ENCODE data around the gene MT1E.
"Not testable (repeated sequence)": the region's sequence is repeated elsewhere in the genome, so short reads cannot be mapped to it uniquely, and the experiment has no call there.

MT1E gene

DNA sequence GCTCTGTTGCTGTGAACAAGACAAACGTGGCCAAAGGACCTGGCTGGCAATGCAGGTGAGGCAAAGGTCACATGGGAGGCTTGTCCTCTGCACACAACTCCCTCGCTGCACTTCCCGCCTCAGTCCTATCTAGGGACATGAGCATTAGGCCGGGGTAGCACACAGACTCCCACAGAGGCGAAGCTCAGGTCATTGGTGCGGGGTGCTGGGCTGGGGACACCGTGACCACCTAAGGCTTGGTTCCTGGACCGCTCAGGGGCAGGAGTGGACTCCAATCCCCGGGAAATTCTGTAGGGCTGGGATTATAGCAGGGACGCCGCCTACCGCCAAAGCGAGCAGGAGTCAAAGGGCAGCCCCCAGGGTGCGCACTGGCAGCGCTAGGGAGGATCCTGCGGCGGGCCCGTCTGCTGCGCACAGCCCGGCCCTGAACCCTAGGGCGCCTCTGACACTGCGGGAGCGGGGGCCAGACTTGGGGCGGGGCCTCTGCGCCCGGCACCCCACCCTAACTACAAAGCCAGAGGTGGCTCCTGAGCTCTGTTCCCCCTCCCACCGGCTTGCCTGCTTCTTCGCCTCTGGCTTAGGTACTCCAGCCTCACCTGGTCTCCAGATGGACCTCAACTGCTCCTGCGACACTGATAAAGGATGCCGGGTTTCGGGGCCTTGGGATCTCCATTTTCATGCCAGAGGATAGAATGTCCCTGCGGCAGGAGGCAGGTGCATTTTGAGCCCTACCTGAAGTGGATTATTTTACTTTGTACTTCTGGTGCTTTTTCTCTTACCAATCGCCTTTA is 22.3 kb downstream of the MT1E start:
- no peak for DNase-seq

DNA sequence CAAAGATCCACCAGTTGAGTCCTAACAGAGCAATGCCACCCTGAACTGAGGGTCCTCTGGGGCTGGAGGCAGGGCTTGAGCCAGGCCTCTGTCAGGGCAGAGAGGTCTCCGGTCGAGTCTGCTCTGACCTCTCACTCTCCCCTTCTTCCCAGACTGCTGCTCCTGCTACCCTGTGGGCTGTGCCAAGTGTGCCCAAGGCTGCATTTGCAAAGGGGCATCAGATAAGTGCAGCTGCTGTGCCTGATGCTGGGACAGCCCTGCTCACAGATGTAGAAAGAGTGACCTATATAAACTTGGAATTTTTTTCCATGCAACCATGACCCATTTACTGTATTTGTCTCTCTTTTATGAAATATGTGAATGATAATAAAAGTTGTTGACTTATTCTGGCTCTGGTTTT is 23.7 kb downstream of the MT1E start:
- no peak for DNase-seq

DNA sequence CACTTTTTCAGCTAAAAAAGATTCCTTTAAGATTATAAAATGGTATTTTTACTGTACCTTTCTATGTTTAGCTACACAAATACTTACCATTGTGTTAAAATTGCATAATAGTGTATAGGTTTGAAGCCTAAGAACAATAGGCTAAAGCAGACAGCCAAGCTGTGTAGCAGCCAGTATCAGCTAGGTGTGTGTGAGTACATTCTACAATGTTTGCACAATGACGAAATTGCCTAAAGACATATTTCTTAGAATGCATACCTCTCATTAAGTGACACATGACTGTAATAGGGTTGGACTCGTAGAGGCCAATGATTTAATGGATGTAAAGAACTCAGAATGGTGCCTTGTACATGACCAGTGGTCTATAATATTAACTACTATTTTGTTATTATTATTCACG is 24.2 kb downstream of the MT1E start:
- DNase-seq: no peak

DNA sequence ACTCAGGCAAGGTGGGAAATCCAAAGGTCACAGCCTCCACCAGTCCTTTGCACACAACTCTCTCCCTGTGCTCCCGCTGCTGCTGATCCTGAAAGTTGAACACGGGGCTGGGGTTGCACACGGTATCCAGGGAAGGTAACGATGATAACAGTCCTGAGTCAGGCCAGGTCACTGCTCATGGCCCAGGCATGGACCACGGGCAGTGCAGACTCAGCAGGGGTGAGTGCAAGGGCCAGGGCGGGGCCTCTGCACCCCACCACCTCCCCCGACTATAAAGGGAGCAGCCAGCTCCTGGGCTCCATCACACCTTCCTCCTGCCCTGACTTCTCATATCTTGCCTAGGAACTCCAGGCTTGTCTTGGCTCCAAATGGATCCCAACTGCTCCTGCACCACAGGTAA is 26.0 kb downstream of the MT1E start, which contains the start of gene MT1B:
Gene MT1B (plus strand): TSS at position 301 of the 400 bp plus-strand sequence. CDS start 68 bp downstream, at position 369.
- no peak for DNase-seq

DNA sequence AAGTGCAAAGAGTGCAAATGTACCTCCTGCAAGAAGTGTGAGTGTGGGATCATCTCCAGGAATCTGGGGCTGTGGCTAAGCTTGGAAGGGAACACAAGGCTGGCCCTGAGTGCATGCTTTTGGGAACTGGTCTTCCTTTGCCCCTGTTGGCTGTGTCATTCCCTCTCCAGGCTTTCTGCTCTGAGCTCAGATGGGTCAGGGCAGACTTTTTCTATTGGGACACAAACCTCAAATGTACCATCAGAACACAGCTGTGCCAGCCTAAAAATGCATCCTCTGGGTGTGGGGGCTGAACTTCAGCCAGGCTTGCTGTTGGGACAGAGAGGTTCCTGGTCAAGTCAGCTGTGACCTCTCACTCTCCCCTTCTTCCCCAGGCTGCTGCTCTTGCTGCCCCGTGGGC is 27.0 kb downstream of the MT1E start:
- DNase-seq: no peak

- no peak for DNase-seq
Observed at GRCh38 chr16:56653218-56653617, 27.6 kb downstream of the MT1E start.

DNA sequence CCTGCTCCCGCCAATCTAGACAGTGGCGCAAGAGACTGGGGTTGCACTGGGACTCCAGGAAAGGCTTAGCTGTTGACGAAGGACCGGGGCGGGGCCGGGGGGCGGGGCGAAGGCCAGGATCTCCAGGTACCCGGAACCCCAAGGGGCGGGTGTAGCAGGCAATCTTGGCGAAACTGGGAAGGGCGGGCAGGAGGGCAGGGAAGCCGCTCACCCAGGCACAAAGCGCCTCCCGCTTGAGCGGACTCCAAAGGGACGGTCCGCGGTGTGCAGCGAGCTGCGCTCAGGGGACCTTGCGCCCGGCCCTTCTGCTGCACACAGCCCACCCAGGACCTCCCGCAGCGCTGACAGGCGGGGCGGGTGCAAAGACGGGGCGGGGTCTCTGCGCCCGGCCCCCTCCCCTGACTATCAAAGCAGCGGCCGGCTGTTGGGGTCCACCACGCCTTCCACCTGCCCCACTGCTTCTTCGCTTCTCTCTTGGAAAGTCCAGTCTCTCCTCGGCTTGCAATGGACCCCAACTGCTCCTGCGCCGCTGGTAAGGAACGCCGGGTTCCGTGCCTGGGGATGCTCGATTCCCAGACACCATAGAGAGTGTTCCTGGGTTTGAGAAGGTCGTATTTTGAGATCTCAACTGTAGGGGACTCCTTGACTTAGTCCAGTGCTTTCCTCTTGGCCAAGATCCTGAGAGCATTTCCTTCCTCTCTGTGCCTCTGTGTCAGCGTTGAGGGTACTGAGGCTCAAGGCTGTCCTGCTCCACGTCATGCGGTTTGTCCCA is 32.2 kb downstream of the MT1E start, which contains the start of gene MT1F:
Gene MT1F (plus strand): TSS at position 405 of the 772 bp plus-strand sequence. CDS start 100 bp downstream, at position 505.
- DNase-seq: peak; percentile 43

DNA sequence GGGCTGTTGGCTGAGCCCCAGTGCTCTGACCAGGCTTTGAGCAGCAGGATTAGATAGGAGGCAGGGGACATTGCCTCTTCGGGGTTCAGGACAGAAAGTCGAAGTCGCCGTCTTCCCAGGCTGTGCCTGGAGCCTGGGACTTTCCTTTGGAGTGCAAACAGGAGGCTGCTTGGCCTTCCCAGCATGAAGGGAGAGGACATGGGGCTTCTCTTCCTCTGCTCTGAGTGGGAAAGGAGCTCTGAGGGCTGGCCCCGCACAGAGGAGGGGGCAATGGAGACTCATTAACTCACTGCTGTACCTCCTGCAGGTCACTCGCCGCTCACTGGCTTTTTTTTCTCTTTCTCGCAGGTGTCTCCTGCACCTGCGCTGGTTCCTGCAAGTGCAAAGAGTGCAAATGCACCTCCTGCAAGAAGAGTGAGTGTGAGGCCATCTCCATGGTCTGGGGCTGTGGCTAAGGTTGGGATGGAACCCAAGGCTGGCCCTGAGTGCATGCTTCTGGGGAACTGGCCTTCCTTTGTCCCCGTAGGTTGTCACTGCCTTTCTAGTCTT is 32.8 kb downstream of the MT1E start:
- no peak for DNase-seq

DNA sequence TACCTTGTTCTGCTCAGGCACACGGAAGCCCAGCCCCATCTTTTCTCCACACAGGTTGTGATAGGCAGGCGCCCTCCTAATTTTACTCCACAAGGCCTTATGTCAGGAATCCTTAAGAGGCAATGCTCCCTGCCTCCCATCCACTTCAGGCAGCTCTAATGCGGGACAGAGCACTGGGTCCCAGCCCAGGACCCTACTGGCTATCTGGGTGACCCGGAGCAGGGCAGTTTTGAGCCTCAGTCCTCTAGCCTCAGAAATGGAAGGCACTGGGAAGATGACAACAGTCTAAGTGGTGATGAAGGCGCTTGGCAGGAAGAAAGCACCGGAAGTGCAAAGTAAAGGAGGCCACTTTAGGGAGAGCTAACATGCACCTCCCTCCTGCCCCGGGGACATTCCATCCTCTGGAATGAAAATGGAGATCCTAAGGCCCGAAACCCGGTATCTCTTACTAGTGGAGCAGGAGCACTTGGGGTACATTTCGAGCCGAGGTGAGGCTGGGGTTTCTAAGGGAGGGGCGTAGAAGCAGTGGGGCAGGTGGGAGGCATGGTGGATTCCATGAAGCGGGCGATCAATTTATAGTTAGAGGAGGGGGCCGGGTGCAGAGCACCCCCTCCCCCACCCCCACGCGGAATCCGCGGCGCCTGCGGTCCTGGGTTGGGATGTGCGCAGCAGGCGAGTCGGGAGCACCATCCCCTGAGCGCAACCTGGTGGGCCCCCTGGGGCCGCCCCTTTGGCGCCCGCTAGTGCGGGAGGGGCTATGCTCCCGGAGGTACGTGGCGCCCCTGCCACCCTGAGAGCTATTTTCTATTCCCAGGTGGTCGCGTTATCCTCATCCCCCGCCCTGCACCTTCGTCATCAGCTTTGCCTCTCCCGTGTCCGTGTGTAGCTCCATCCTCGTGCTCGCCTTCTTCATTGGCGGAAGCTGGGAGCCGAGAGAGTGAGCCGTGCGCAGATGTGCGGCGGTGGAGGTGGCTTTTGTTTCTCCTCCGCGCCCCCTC is 37.1 kb downstream of the MT1E start:
- no peak for DNase-seq

GRCh38 chr16:56664506-56664905 is 38.9 kb downstream of the MT1E start:
- no peak for DNase-seq

GRCh38 chr16:56665286-56666261 is 40.0 kb downstream of the MT1E start:
- DNase-seq: not testable (repeated sequence)

- no peak for DNase-seq
Observed at GRCh38 chr16:56667581-56668571, 42.3 kb downstream of the MT1E start, which contains the start of gene MT1G. Gene MT1G (minus strand): TSS chr16:56668065. CDS start chr16:56667993, 72 bp downstream.

- DNase-seq: no peak
Observed at GRCh38 chr16:56669005-56669839, 43.6 kb downstream of the MT1E start, which contains the start of gene MT1H. Gene MT1H (plus strand): TSS chr16:56669814. CDS start chr16:56669885, 71 bp downstream.

- no peak for DNase-seq
Observed at GRCh38 chr16:56669840-56670619, 44.4 kb downstream of the MT1E start.

DNA sequence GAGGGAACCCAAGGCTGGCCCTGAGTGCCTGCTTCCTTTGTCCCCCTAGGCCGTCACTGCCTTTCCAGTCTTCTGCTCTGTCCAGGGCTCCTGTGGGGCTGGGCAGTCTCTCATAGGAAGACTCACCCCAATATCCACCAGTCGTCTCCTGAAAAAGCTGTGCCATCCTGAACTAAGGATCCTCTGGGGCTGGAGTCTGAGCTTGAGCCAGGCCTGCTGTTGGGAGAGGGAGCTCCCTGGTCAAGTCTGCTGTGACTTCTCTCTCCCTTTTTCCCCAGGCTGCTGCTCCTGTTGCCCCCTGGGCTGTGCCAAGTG is 45.0 kb downstream of the MT1E start:
- DNase-seq: no peak

DNA sequence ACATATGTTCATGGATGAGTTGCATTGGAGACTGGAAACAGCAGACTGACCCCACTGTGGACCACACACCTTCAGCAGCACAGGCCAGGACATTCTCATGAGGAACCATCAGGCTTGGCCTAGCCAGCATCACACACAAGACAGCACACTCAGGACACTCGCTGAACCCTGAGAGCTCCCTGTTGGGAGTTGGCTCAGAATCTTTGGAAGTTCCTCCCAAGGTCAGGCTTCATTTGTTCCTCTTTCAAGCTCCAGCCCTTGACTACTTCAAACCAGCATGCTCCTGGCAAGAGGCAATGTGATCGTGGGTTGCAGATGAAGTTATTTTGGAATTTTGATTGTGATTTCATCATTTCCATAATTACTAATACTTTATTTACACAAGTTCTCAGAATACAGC is 46.1 kb downstream of the MT1E start:
- not testable (repeated sequence) for DNase-seq

- not testable (repeated sequence) for DNase-seq
Observed at GRCh38 chr16:56672171-56672570, 46.6 kb downstream of the MT1E start.
